ENCODE results near the gene CCDC144A. TPM values are rescaled to one million over a fixed set of nuclear protein-coding genes. Genes with fewer than 3 reads are reported as not detected.
"Not testable (repeated sequence)": the region's sequence is repeated elsewhere in the genome, so short reads cannot be mapped to it uniquely, and the experiment has no call there.

CCDC144A gene
- total RNA-seq, 6 donors from 2014 or later = 1.1 to 16.9 (median 7.6) TPM

DNA sequence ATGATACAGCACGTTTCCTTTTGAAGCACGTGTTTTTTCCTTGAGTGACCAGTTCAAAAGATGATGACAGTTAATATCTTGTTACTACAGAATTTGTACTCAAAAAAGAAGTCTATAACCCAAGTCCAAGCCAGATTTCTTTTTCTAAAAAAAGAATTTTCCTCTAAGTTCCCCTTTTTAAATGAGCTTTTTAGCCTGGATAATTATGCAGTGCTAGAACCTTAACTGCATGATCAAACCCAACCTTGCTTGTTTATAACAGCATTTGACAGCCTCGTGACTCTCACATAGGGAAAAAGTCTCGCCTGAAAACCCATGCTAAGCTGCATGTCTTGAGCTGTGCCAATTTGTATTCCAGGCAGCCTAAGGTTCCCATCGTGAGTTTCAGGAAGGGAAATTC is 104.2 kb downstream of the CCDC144A start:
- H3K9me3 ChIP-seq; ATAC-seq (ENCODE audit: low FRiP score in 2 of 2); H3K4me3 ChIP-seq; DNase-seq; H3K27ac ChIP-seq; H3K27me3 ChIP-seq; H3K36me3 ChIP-seq; H3K4me1 ChIP-seq: not testable (repeated sequence)
- 60% methylated on average over 4 of the region's 5 CpGs; no CpG with 5 or more reads in 1 of the 2 donors for WGBS, 2 donors

DNA sequence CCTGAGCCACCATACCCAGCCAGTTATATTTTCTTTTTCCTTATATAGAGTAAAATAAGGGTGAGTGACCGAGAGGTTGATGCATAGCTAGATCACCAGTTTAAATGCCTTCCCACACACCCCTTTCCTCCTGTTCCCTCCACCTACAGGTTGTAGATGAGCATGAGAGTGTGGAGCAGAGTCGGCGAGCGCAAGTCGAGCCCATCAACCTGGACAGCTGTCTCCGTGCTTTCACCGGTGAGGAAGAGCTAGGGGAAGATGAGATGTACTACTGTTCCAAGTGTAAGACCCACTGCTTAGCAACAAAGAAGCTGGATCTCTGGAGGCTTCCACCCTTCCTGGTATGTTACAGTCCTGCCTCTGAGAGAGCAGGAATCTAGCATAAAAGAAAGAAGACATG is 105.9 kb downstream of the CCDC144A start:
- not testable (repeated sequence) for H3K9me3 ChIP-seq; H3K4me1 ChIP-seq; DNase-seq; ATAC-seq (ENCODE audit: low FRiP score in 2 of 2); H3K27ac ChIP-seq; H3K36me3 ChIP-seq; H3K4me3 ChIP-seq; H3K27me3 ChIP-seq
- 86 to 91% methylated on average over 7 of the region's 7 CpGs for WGBS, 2 donors

DNA sequence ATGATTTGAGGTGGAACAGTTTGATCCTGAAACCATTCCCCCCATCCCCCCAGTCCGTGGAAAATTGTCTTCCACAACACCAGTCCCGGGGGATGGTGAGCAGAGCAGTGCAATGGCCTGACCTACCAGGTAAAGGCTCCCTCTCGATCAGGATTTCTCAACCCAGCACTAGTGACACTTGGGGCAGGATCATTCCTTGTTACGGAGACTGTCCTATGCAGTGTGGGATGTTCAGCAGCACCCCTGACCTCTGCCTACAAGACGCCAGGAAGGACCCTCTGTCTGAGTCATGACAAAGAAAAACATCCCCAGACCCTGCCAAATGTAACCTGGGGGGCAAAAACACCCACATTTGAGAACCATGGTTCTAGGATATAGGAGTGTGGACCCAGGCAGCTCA is 114.8 kb downstream of the CCDC144A start:
- DNase-seq = not testable (repeated sequence)
- peak in 1 of 2 donors; percentile 34 for ATAC-seq (ENCODE audit: low FRiP score in 2 of 2)
- 48 to 60% methylated on average over 1 to 5 of the region's 5 CpGs for WGBS, 2 donors

DNA sequence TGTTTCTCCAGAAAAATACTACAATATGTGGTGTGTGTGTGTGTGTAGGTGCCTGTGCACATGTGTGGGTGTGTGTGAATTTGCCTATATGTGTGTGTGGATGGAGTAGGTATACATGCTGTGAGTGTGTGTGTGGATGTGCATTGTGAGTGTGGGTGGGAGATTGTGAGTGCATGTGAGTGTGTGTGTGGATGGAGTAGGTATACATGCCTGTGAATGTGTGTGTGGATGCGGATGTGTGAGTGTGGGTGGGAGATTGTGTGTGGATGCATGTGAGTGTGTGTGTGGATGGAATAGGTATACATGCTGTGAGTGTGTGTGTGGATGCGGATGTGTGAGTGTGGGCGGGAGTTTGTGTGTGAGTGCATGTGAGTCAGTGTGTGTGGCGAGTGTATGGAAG is 116.6 kb downstream of the CCDC144A start:
- not testable (repeated sequence) for H3K27ac ChIP-seq; H3K4me1 ChIP-seq; H3K9me3 ChIP-seq; DNase-seq; H3K36me3 ChIP-seq; ATAC-seq (ENCODE audit: low FRiP score in 2 of 2); H3K27me3 ChIP-seq; H3K4me3 ChIP-seq
- 80 to 92% methylated on average over 4 of the region's 4 CpGs for WGBS, 2 donors

More for the DNA sequence above, 114.8 kb downstream of the CCDC144A start:
- H3K27ac ChIP-seq, H3K36me3 ChIP-seq, H3K4me3 ChIP-seq, H3K27me3 ChIP-seq, H3K4me1 ChIP-seq, H3K9me3 ChIP-seq: not testable (repeated sequence)

DNA sequence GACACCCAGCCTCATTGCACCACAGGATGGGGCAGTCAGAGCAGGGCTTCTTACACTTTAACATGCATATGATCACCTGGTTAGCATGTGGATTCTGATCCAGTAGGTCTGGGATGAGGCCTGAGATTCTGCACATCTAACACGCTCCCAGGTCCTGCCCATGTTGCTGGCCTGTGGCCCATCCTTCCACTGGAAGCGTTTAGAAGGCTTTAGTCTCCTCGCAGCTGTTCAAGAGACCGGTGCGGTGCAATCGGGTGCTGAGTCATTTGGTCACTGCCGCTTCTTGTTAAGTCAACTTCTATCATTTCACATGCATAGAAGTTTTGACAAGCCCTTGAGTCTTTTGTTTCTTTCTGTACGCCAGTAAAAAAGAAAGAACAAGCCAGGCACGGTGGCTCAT is 117.6 kb downstream of the CCDC144A start:
- not testable (repeated sequence) for H3K4me1 ChIP-seq, H3K36me3 ChIP-seq, H3K9me3 ChIP-seq, H3K27me3 ChIP-seq, H3K4me3 ChIP-seq, H3K27ac ChIP-seq, DNase-seq
- WGBS, 2 donors = 83 to 87% methylated on average over 6 to 9 of the region's 9 CpGs
- ATAC-seq (ENCODE audit: low FRiP score in 2 of 2) = peak; percentile 40 to 46

DNA sequence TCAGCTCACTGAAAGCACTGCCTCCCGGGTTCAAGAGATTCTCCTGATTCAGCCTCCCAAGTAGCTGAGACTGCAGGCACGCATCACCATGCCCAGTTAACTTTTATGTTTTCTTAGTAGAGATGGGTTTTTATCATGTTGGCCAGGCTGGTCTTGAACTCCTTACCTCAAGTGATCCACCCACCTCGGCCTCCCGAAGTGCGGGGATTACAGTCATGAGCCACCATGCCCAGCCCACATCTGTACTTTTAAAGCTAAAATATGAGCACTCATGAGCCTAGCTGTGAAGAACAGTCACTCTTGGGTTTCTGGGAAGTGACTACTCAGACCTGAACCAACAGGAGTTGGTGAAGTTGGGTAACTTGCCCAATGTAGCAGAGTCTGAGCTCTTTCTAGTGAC is 120.2 kb downstream of the CCDC144A start:
- H3K9me3 ChIP-seq; H3K27me3 ChIP-seq; H3K36me3 ChIP-seq; H3K4me3 ChIP-seq; H3K4me1 ChIP-seq; DNase-seq; ATAC-seq (ENCODE audit: low FRiP score in 2 of 2); H3K27ac ChIP-seq: not testable (repeated sequence)
- WGBS, 2 donors = 89 to 95% methylated on average over 2 of the region's 5 CpGs

DNA sequence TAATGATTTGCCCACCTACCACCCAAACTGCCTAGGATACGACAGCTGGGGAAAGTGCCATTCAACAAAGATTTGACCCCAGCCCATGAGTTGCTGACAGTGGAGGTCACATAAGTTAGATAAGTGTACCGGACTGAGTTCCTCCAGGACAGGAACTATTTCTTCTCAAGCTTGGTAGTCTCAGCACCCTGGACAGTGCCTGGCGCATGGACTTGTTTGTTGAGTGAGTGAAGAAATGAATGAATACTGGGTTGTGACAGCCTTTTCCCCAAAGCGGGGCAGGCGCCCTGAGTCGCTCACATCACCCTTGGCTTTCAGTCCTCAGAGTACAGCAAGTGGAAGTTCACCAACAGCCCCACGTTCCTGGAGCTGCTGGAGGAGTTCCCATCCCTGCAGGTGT is 122.1 kb downstream of the CCDC144A start:
- not testable (repeated sequence) for H3K27me3 ChIP-seq; H3K9me3 ChIP-seq; ATAC-seq (ENCODE audit: low FRiP score in 2 of 2); H3K4me1 ChIP-seq; DNase-seq; H3K27ac ChIP-seq; H3K4me3 ChIP-seq; H3K36me3 ChIP-seq
- whole genome bisulfite sequencing, 2 donors = 29 to 35% methylated on average over 3 to 7 of the region's 7 CpGs

DNA sequence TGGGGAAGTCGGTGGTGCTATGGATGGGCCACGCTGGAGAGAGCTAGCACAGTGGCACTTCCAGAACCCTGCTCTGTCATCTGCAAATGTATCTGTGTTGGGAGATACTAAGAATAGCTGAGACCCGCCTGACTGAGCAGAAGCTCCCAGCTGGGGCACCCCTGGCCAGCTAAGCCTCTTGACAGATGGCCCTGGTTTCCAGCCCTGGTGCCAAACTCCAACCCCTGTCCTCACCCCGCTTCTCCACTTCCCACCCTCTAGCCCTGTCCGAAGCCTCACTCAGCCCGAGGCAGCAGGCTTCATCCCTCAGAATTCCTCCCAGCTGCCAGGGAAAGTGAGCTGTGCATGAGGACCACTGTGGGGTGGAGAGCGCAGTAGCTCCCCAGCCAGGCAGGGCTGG is 124.4 kb downstream of the CCDC144A start:
- no peak for ATAC-seq (ENCODE audit: low FRiP score in 2 of 2)

DNA sequence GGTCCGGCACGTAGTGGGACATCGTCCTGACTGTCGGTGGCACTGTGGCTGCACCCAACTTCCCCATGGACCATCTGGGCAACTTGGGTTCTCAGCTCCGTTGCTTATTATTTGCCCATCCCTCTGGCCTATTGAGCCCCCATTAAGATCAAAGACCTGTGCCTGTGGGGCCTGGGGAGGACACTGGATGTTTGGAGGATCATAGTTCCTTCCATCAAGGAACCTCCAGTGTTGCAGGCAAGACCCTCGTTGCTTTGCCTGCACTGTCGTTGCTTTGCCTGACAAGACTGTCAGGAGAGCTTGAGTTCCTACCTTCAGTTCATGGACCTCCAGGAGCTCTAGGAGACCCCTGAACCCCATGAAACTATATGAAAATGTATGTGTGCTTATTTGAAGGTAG is 127.2 kb downstream of the CCDC144A start:
- Histone ChIP-seq H3K36me3 (no peaks in the 10 kb centered on the region), H3K9me3 (no peaks in the 10 kb centered on the region), H3K27ac (no peak overlapping the region), H3K27me3 (no peaks in the 10 kb centered on the region), H3K4me1 (no peaks in the 10 kb centered on the region), H3K4me3 (no peak overlapping the region)
- ATAC-seq (ENCODE audit: low FRiP score in 2 of 2) = no peak
- WGBS, 2 donors = 87 to 91% methylated on average over 5 to 7 of the region's 7 CpGs
- TF ChIP-seq, protein P1, sequence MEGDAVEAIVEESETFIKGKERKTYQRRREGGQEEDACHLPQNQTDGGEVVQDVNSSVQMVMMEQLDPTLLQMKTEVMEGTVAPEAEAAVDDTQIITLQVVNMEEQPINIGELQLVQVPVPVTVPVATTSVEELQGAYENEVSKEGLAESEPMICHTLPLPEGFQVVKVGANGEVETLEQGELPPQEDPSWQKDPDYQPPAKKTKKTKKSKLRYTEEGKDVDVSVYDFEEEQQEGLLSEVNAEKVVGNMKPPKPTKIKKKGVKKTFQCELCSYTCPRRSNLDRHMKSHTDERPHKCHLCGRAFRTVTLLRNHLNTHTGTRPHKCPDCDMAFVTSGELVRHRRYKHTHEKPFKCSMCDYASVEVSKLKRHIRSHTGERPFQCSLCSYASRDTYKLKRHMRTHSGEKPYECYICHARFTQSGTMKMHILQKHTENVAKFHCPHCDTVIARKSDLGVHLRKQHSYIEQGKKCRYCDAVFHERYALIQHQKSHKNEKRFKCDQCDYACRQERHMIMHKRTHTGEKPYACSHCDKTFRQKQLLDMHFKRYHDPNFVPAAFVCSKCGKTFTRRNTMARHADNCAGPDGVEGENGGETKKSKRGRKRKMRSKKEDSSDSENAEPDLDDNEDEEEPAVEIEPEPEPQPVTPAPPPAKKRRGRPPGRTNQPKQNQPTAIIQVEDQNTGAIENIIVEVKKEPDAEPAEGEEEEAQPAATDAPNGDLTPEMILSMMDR (IDR thresholded peaks at IDR 0.05) = no peak
- TF ChIP-seq EP300 (IDR thresholded peaks at IDR 0.05) (no peak), POLR2A (IDR thresholded peaks at IDR 0.05) (no peak), POLR2AphosphoS5 (IDR thresholded peaks at IDR 0.05) (no peak)
- DNase-seq = no peak

More for the DNA sequence above, 124.4 kb downstream of the CCDC144A start:
- 85 to 100% methylated on average over 1 to 6 of the region's 7 CpGs for WGBS, 2 donors
- no peak overlapping the region for H3K4me3 ChIP-seq
- no peaks in the 10 kb centered on the region for H3K36me3 ChIP-seq
- no peaks in the 10 kb centered on the region for H3K9me3 ChIP-seq
- peak in 1 of 2 donors; percentile 13 for DNase-seq
- H3K27me3 ChIP-seq = no peaks in the 10 kb centered on the region
- H3K4me1 ChIP-seq = no peaks in the 10 kb centered on the region
- no peak overlapping the region for H3K27ac ChIP-seq
- TF ChIP-seq POLR2AphosphoS5 (IDR thresholded peaks at IDR 0.05) (no peak), POLR2A (IDR thresholded peaks at IDR 0.05) (no peak), EP300 (IDR thresholded peaks at IDR 0.05) (no peak)

DNA sequence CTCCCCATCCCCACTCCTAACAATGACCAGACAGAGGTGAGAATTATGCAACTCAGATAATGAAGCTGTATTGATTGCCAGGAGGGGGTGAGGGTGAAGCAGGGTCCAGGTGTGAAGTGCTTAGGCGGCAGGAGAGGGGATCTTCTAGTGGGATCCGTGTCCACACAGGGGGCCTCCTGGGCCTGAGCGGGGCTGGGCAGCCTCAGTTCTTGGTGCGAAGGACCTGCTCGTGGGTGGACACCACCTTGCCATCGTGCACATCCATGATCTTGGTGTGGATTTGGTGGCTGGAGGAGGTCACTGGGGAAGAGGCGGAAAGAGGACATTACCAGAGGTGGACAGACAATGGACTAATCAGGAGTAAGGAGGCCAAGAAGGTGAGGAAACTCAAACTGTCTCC is 127.9 kb downstream of the CCDC144A start:
- WGBS, 2 donors = 88 to 90% methylated on average over 6 to 7 of the region's 7 CpGs
- not testable (repeated sequence) for H3K27me3 ChIP-seq; H3K4me1 ChIP-seq; H3K27ac ChIP-seq; H3K4me3 ChIP-seq; H3K36me3 ChIP-seq; H3K9me3 ChIP-seq; ATAC-seq (ENCODE audit: low FRiP score in 2 of 2)
- DNase-seq = peak in 1 of 2 donors; percentile 62
